ENCODE measurements around the gene SLC25A23. TPM values are rescaled to one million over a fixed set of nuclear protein-coding genes. Genes with fewer than 3 reads are reported as not detected.

The SLC25A23 gene
- total RNA-seq, 1 experiment from 2014 or later, result 89.5 TPM

- TF ChIP-seq REST (IDR thresholded peaks at IDR 0.05; ENCODE audit: low read depth), result no peak
- TF ChIP-seq ATF3 (IDR thresholded peaks at IDR 0.05), result no peak
- no peak for TF ChIP-seq SIN3A (IDR thresholded peaks at IDR 0.05; ENCODE audit: low read depth)
- TF ChIP-seq RAD21 (IDR thresholded peaks at IDR 0.05; ENCODE audit: low read depth), result no peak
- no peak for TF ChIP-seq JUND (IDR thresholded peaks at IDR 0.05)
Observed at GRCh38 chr19:6490134-6490533, 30.5 kb upstream of the SLC25A23 start (continued).

GRCh38 chr19:6489278-6490061 lies 29.9 kb upstream of the SLC25A23 start:
- H3K4me3 ChIP-seq (replicated peaks in 1 of 2; ENCODE audit: low read depth in 1 of 2, low read length in 2 of 2), result no peak overlapping the region
- H3K36me3 ChIP-seq (ENCODE audit: control insufficient read depth in 1 of 2, insufficient read depth in 2 of 2, low read length in 2 of 2), result no peaks in the 10 kb centered on the region
- no peak overlapping the region for H3K9ac ChIP-seq (ENCODE audit: low read length)
- POLR2A ChIA-PET, result interaction anchor here (1.1 kb wide), 1 partner anchor 16 kb away, joined by 3 read pairs; no protein-coding TSS in a partner anchor
- TF ChIP-seq ZFX (IDR thresholded peaks at IDR 0.05) (no peak), CEBPB (IDR thresholded peaks at IDR 0.05; ENCODE audit: low read depth) (no peak), MAX (IDR thresholded peaks at IDR 0.05) (no peak), POLR2A (IDR thresholded peaks at IDR 0.05; ENCODE audit: borderline replicate concordance, extremely low read depth, insufficient read depth, insufficient read length) (no peak)
- H3K79me2 ChIP-seq (ENCODE audit: insufficient read depth, low read length), result no peaks in the 10 kb centered on the region
- peaks cover 0 to 10% of the 10 kb centered on the region in 2 experiments; a peak in 1 of 4 replicates for H3K9me3 ChIP-seq (ENCODE audit: control insufficient read depth in 1 of 2, insufficient read depth in 1 of 2, low read depth in 1 of 2, low read length in 2 of 2)
- no peak overlapping the region for H3K4me2 ChIP-seq (ENCODE audit: low read length)
- no peak overlapping the region for H2AFZ ChIP-seq (ENCODE audit: low read depth, low read length, poor library complexity, severe bottlenecking)
- H3K4me1 ChIP-seq (ENCODE audit: control insufficient read depth in 1 of 2, insufficient read depth in 2 of 2, low read length in 2 of 2), result no peaks in the 10 kb centered on the region
- no TSS peak for BruUV-seq (replicated peaks)
- no peaks in the 10 kb centered on the region for H3K27me3 ChIP-seq (ENCODE audit: insufficient read depth, low read length)
- H4K20me1 ChIP-seq (ENCODE audit: insufficient read depth), result no peaks in the 10 kb centered on the region
- H3K9me2 ChIP-seq (ENCODE audit: insufficient read depth), result no peaks in the 10 kb centered on the region
- ATAC-seq, result no peak
- H3K27ac ChIP-seq (ENCODE audit: low read depth, low read length), result no peak overlapping the region
- DNase-seq (ENCODE audit: low read depth, low spot score), result no peak
- RAD21 ChIA-PET (ENCODE audit: low non-redundant PET in 1 of 2, low total read pairs in 2 of 2, uncharacterized antibody in 2 of 2, unreplicated experiment in 2 of 2), result no interaction called here
- CTCF ChIA-PET, result no interaction called here
- intact Hi-C loops (cut with micrococcal nuclease), result no loop called here

All from HCT116 (cell line).